CD4-positive, alpha-beta T cell (primary cell): ENCODE data around the gene HOTAIR. TPM values are rescaled to one million over a fixed set of nuclear protein-coding genes. Genes with fewer than 3 reads are reported as not detected.

ENCODE experiments used
- ATAC-seq: fragments of 200-7000 bp; cut with Tn5 transposase; one replicate; pipeline ENCODE4 v1.10.0; 2022; ENCODE audit warnings: mild to moderate bottlenecking; ENCODE audit not compliant: poor library complexity
- CTCF ChIA-PET: fragments of 350-600 bp; sonication (Branson Sonifier 250); formaldehyde crosslinking; loops from one replicate; lab custom pipeline; 2021; ENCODE audit warnings: antibody characterized with exemption, inconsistent platforms; lab: Charles Lee
- POLR2A ChIA-PET: fragments of 350-600 bp; sonication (Branson Sonifier 250); formaldehyde crosslinking; loops from one replicate; lab custom pipeline; 2021; ENCODE audit warnings: antibody characterized with exemption, inconsistent platforms; lab: Charles Lee
- DNase-seq, 14 experiments: peaks; one replicate each; pipeline ENCODE4 v3.0.0-alpha.2; 2013 to 2020; ENCODE audit warnings: mixed read lengths in 2 of 14
- H3K27ac ChIP-seq, 2 donors: one replicate each; pipeline versions ENCODE4 v1.5.1 to v1.7.0; 2013; ENCODE audit warnings: low read length in 2 of 2, low read depth in 1 of 2, mild to moderate bottlenecking in 1 of 2
- H3K27me3 ChIP-seq, 2 experiments: 1 replicate in 1 of 2; 2 replicates in 1 of 2; pipeline versions ENCODE4 v1.6.1 to v1.7.0; 2013; ENCODE audit warnings: low read length in 2 of 2, control low read depth in 1 of 2, mild to moderate bottlenecking in 1 of 2, moderate library complexity in 1 of 2; ENCODE audit not compliant: insufficient read depth in 2 of 2, control insufficient read depth in 1 of 2
- H3K36me3 ChIP-seq: one replicate; pipeline ENCODE4 v1.6.1; 2013; ENCODE audit warnings: low read length, control low read depth; ENCODE audit not compliant: insufficient read depth
- H3K4me1 ChIP-seq: one replicate; pipeline ENCODE4 v1.6.1; 2013; ENCODE audit warnings: low read length, control low read depth; ENCODE audit not compliant: insufficient read depth
- H3K4me3 ChIP-seq: one replicate; pipeline ENCODE4 v1.5.1; 2013; ENCODE audit warnings: mild to moderate bottlenecking, low read length, moderate library complexity
- H3K9me3 ChIP-seq, 2 experiments: 1 replicate in 1 of 2; 2 replicates in 1 of 2; pipeline versions ENCODE4 v1.6.1 to v1.7.0; 2013; ENCODE audit warnings: low read length in 2 of 2, mild to moderate bottlenecking in 2 of 2, control low read depth in 1 of 2, moderate library complexity in 1 of 2; ENCODE audit not compliant: control insufficient read depth in 1 of 2, insufficient read depth in 1 of 2
- H3K27ac Mint-ChIP-seq: one replicate; pipeline ENCODE4 v1.8.0; 2020; ENCODE audit warnings: mixed read lengths
- H3K27me3 Mint-ChIP-seq: one replicate; pipeline ENCODE4 v1.8.0; 2021; ENCODE audit warnings: mixed read lengths
- H3K36me3 Mint-ChIP-seq: one replicate; pipeline ENCODE4 v1.8.0; 2021; ENCODE audit warnings: low read depth, mixed read lengths
- H3K4me1 Mint-ChIP-seq: one replicate; pipeline ENCODE4 v1.8.0; 2021; ENCODE audit warnings: low read depth, mixed read lengths
- H3K4me3 Mint-ChIP-seq: one replicate; pipeline ENCODE4 v1.8.0; 2020; ENCODE audit warnings: mild to moderate bottlenecking, mixed read lengths
- H3K9me3 Mint-ChIP-seq: one replicate; pipeline ENCODE4 v1.8.0; 2020; ENCODE audit warnings: mixed read lengths
- CTCF ChIP-seq: fragments of 200-600 bp; IDR thresholded peaks from one replicate; pipeline ENCODE4 v1.8.0; 2022; ENCODE audit warnings: antibody characterized with exemption, mild to moderate bottlenecking
- intact Hi-C, 2 experiments: fragments of 100-400 bp; cut with DNase I in 1 of 2; cut with micrococcal nuclease in 1 of 2; formaldehyde crosslinking; loops; one replicate each; pipeline versions ENCODE4 v1.15.1 to v1.9.0; 2023 to 2025; cut with DNase I, micrococcal nuclease
- total RNA-seq, 174 experiments: library from RNA in 2 of 174; stranded (reverse) in 2 of 174; gene quantifications; one replicate each; pipeline ENCODE4 v1.2.3 and lab custom pipeline; 2021 to 2026

The HOTAIR gene
- total RNA-seq, 2 experiments from 2014 or later = not detected

GRCh38 chr12:54011665-54012532 lies 37.1 kb upstream of the HOTAIR start:
- Histone ChIP-seq H3K9me3 (peaks cover 0 to 29% of the 10 kb centered on the region in 2 experiments), H3K4me1 (peaks cover 44% of the 10 kb centered on the region), H3K27ac (no peak overlapping the region), H3K4me3 (no peak overlapping the region), H3K27me3 (peaks cover 93% of the 10 kb centered on the region in 2 experiments), H3K36me3 (no peaks in the 10 kb centered on the region)
- Mint-ChIP-seq H3K4me1 (peaks cover 45% of the 10 kb centered on the region), H3K27ac (no peak overlapping the region), H3K27me3 (peaks cover 100% of the 10 kb centered on the region), H3K36me3 (no peaks in the 10 kb centered on the region), H3K4me3 (no peak overlapping the region), H3K9me3 (no peaks in the 10 kb centered on the region)
- ATAC-seq (no peak), DNase-seq (no peak)
- ChIA-PET POLR2A (interaction anchor here (0.7 kb wide), 1 partner anchor 21 kb away, joined by 4 read pairs; the partner anchor contains the start of gene HOXC5), CTCF (interaction anchor here (1.7 kb wide), 1 partner anchor 189 kb away, joined by 6 read pairs; no protein-coding TSS in a partner anchor)
- intact Hi-C loops = no loop called here
- TF ChIP-seq CTCF = no peak

GRCh38 chr12:54010972-54011664 lies 36.4 kb upstream of the HOTAIR start:
- POLR2A ChIA-PET = interaction anchor here (0.7 kb wide), 1 partner anchor 22 kb away, joined by 4 read pairs; the partner anchor contains the start of gene HOXC5
- intact Hi-C loops = no loop called here
- Histone ChIP-seq H3K9me3 (peaks cover 0 to 37% of the 10 kb centered on the region in 2 experiments), H3K4me1 (peaks cover 45% of the 10 kb centered on the region), H3K4me3 (no peak overlapping the region), H3K36me3 (no peaks in the 10 kb centered on the region), H3K27ac (no peak overlapping the region), H3K27me3 (peaks cover 94 to 97% of the 10 kb centered on the region in 2 experiments)
- Mint-ChIP-seq H3K27ac (no peak overlapping the region), H3K27me3 (peaks cover 100% of the 10 kb centered on the region), H3K36me3 (no peaks in the 10 kb centered on the region), H3K9me3 (no peaks in the 10 kb centered on the region), H3K4me3 (no peak overlapping the region), H3K4me1 (peaks cover 50% of the 10 kb centered on the region)
- DNase-seq (no peak), ATAC-seq (no peak)
- no peak for TF ChIP-seq CTCF
- CTCF ChIA-PET = interaction anchor here (0.9 to 5.6 kb wide), 2 partner anchors 190 to 196 kb away, joined by 4 to 40 read pairs; no protein-coding TSS in a partner anchor

- POLR2A ChIA-PET = no interaction called here
- Histone ChIP-seq H3K9me3 (peaks cover 0 to 43% of the 10 kb centered on the region in 2 experiments), H3K4me3 (no peak overlapping the region), H3K27me3 (peaks cover 93 to 97% of the 10 kb centered on the region in 2 experiments), H3K36me3 (no peaks in the 10 kb centered on the region), H3K4me1 (peaks cover 50% of the 10 kb centered on the region), H3K27ac (no peak overlapping the region)
- ATAC-seq (no peak), DNase-seq (no peak)
- no peak overlapping the region for H3K27ac Mint-ChIP-seq
- H3K4me1 Mint-ChIP-seq = peaks cover 52% of the 10 kb centered on the region
- TF ChIP-seq CTCF = no peak
- H3K36me3 Mint-ChIP-seq = no peaks in the 10 kb centered on the region
- H3K27me3 Mint-ChIP-seq = peaks cover 100% of the 10 kb centered on the region
- H3K9me3 Mint-ChIP-seq = no peaks in the 10 kb centered on the region
- CTCF ChIA-PET = interaction anchor here (0.9 to 5.6 kb wide), 2 partner anchors 191 to 197 kb away, joined by 4 to 40 read pairs; no protein-coding TSS in a partner anchor
- intact Hi-C loops = no loop called here
- H3K4me3 Mint-ChIP-seq = no peak overlapping the region
Observed at GRCh38 chr12:54010053-54010971, 35.6 kb upstream of the HOTAIR start.
